ENCODE measurements around the gene TMC7.

Gene TMC7

GRCh38 chr16:19112099-19112407 is 128.3 kb downstream of the TMC7 start:
- Histone ChIP-seq H3K4me3 (ENCODE audit: insufficient read depth, low read depth, low read length) (no peak overlapping the region), H3K27me3 (ENCODE audit: control insufficient read depth, insufficient read depth, low read length, poor library complexity, severe bottlenecking) (peaks cover 30% of the 10 kb centered on the region), H3K27ac (ENCODE audit: insufficient read depth, low read depth, low read length, poor library complexity, severe bottlenecking) (no peak overlapping the region), H3K9me3 (ENCODE audit: control insufficient read depth, low read length) (no peaks in the 10 kb centered on the region), H3K4me1 (ENCODE audit: control insufficient read depth, insufficient read depth, low read length) (peaks cover 3% of the 10 kb centered on the region), H3K36me3 (ENCODE audit: control insufficient read depth, insufficient read depth, low read length) (peaks cover 4% of the 10 kb centered on the region)
- WGBS, 2 experiments: 91 to 93% methylated on average over 2 of the region's 2 CpGs

Data from ectodermal cell (in vitro differentiated cells).